HG02884 (cell line): ENCODE measurements around the gene TMEM59.
"Not testable (repeated sequence)": the region's sequence is repeated elsewhere in the genome, so short reads cannot be mapped to it uniquely, and the experiment has no call there.

Source experiments
- ATAC-seq: cut with Tn5 transposase; IDR thresholded peaks from one replicate; pipeline ENCODE4 v1.9.1; 2021; ENCODE audit warnings: mild to moderate bottlenecking, moderate library complexity; ENCODE audit not compliant: unreplicated experiment

The TMEM59 gene

DNA sequence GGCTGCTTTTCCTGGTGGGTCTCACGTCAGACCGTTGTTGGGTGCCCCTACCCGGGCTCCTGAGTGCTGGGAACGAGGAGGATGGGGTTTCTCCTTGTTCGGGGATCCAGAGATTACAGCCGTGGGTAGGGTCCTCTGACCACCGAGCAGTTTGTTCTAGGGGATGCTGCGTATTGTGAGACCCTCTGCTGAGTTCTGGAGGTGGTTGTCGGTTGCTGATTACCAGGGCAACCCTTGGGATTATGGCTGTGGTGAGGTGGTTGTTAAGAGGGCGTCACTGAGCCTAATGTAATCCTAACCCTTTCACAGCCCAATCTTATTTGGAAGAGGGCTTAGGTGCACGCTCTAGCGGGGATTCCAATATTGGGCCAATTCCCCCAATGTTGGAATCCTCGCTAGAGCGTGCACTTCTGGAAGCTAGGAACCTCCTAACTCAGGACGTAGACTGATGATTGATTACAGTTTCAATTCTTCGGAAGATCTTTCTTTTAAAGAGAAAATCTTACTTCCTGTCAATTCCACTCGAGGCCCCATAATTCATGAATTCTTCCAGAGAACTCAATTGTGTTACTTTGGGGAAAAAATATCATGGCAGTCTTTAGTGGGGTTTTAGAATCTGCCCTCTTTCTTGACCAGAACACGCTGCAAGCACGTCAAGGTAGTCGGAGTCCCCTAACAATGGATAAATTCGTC lies 887 bp upstream of the TMEM59 start:
- no peak for ATAC-seq

DNA sequence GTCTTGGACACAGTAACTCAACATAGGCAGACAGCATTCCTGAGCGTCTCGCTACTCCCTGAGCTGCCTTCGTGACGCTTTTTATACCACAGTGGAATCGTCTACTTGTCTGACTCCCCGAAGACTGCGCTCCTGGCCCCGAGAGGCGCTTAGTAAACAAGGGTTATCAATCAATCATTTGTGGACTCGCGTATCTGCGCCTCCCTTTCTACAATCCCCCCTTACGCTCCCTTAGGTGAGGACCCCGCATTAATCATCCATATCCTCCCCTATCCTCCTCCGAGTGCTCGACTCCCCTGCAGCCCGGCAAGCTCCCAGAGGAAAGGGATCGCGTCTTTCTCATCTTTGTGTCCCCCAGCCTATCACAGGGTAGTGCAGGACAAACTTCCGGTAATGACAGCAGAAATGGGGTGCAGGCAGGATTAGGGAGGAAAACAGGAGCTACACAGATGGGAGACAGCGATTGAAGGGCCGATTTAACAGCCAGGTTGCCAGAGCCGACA lies 522 bp downstream of the TMEM59 start:
- peak; percentile 20 for ATAC-seq

DNA sequence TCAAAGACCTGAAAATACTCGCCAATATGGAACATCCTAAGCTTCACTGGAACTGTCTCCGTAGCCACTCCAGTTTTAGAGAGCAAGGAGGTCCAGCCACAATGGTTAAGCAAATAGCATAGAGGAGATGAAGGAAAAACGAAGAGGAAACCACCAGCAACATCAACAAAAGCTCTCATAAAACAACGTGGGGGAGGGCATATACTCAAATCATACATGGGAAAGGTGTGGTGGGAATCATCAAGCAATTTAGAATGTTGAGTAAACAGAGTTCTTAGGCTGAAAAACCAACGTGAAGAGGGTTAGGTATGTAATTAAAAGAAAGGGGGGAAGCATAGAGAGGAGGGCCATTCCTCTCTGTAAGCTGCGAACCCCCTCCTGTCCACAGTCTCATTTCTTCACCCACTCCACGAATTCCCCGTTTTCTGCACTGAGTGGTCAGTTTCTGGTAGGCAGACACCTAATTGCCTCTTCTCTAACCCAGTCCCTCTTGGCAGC lies 1.0 kb downstream of the TMEM59 start:
- no peak for ATAC-seq

- not testable (repeated sequence) for ATAC-seq
These were observed 2.6 kb downstream of the TMEM59 start for GRCh38 chr1:54050435-54050834.

- ATAC-seq, result no peak
These were observed 5.4 kb downstream of the TMEM59 start for GRCh38 chr1:54047384-54048305.

DNA sequence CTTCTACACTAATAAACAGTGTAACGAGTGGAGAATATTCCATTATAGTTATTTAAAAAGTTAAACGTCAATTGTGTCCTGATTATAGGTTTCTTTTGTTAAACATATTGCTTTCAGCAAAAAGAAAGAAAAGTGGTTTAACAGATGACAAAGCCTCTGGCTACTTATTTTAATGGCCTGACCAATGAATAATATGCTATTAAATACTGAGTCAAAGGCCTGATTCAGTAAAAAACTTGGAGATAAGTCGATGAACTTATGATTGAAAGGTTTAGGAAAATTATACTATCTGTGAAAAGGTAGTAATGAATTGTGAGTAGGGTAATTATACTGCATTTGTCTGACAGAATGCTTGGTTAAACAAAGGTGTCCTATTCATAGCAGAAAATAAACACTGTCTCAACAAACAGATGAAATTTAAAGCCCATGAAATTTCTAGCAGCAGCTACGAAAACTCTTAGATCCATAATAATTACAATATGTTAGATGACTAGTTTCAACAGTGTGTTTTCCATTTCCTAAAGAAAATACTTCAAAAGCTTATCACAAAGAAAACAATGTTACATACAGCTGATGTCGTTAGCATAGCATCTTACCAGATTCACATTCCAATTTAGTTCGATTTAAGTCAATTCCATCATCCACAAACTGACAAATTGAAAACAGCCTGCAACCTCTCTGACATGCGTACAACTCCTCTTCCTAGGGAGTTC lies 6.2 kb downstream of the TMEM59 start:
- no peak for ATAC-seq

DNA sequence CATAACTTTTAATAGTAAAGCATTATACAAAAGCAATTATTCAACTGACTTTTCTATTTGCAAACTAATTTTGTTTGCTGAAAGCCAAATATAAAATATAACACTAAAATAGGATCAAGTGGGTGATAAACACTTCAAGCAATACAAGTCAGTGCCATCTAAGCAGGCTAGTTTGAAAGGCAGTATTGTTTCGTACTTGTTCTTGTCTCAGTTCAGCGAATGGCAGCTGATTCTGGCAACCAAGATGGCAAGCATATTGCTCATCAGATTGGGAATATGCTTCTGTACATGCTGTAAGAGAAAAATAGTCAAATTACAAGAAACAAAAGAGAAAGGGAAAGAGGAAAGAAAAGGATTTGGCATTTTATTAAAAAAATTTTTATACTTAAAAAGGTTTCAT lies 7.5 kb downstream of the TMEM59 start:
- ATAC-seq, result no peak

GRCh38 chr1:54041806-54042205 lies 11.2 kb downstream of the TMEM59 start:
- no peak for ATAC-seq

DNA sequence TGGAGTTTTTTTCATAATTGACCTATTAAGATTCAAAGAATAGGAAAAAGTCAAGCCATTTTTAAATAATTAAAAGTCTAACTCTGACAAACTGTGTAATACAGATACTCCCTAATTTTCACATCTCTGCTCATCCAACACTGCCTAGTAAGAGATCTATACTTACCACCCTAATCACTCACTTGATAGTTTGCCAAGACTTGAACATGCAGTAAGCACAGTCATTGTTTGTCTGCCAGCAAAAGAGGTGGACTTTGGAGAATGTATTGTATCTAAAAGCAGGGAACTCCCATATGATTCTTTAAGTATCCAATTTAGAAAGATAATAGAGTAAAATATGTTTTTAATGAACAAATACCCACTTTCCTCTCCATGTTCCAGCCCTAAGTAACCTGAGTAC lies 15.5 kb downstream of the TMEM59 start:
- no peak for ATAC-seq

DNA sequence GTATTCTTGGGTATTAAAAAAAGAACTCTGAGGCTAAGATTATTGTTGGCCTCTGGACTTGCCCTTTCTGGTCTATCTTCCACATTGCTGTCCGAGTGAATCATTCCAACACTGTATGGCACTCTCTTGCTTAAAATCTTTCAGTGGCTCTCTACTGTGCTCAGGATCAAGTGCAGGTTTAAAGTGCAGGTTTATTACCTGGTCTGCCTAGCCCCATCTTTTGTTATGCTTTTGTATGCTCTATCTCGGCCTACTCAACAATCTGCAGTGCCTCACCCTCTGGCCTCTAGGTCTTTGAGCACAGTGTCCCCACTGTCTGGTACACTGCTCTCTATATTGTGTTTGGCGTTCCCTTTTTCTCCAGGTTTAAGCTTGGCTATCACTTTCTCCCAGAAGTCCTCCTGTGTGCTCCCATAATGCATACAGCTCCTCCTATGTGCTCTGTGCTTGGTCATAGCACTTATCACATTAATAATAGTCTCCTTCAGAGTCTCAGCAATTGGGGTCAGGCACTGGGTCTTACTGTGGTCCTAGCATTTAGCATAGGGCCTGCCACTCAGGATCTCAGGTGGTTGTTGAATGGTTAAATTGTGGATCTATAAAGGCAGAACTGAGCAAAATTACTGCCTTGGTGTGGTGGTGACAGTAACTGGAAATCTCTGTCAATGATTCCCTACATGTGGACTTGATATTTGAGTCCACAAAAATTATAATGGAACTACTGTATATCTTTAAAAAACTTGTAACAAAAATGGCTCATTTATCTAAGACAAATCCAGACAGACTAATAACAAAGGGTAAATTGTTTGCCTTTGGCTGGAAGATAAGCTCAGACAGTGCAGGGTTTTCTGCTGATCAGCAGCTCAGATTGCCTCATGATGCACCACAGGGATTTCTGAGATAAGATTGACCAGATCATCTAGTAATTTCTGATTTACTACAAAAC lies 24.4 kb downstream of the TMEM59 start:
- no peak for ATAC-seq

GRCh38 chr1:54027848-54028247 lies 25.2 kb downstream of the TMEM59 start:
- ATAC-seq, result no peak

DNA sequence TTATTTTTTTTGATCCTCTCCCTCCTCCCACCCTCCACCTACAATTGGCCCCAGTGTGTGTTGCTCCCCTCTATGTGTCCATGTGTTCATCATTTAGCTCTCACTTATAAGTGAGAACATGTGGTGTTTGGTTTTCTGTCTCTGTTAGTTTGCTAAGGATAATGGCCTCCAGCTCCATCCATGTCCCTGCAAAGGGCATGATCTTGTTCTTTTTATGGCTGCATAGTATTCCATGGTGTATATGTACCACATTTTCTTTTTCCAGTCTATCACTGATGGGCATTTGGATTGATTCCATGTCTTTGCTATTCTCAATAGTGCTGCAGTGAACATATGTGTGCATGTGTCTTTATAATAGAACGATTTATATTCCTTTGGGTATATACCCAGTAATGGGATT lies 28.2 kb downstream of the TMEM59 start:
- ATAC-seq, result not testable (repeated sequence)

DNA sequence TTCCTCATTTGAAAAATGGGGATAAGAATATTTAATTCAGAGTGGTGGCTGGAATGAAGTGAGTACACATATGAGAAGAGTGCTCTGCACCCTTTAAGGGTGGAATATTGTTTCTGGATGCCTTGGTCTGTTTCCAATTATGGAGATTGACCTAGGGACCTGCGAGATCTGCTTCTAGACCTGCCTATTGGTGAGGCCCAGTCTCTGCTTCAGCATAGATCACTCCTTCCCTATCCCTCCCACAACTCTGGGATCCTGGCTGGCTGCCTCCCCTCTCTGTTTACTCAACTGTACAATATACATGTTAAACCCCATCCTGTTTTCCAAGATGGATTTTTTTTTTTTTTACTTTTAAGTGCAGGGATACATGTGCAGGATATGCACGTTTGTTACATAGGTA lies 28.6 kb downstream of the TMEM59 start:
- ATAC-seq, result no peak

- not testable (repeated sequence) for ATAC-seq
These were observed 33.3 kb downstream of the TMEM59 start for GRCh38 chr1:54019562-54020176.

- no peak for ATAC-seq
These were observed 34.4 kb downstream of the TMEM59 start for GRCh38 chr1:54018635-54019034.

- ATAC-seq, result no peak
These were observed 35.0 kb downstream of the TMEM59 start, which contains the start of gene LDLRAD1 for GRCh38 chr1:54017979-54018378. Gene LDLRAD1 (minus strand): TSS chr1:54018186. CDS start chr1:54018112, 74 bp downstream.

- no peak for ATAC-seq
These were observed 36.4 kb downstream of the TMEM59 start for GRCh38 chr1:54016343-54017282.

DNA sequence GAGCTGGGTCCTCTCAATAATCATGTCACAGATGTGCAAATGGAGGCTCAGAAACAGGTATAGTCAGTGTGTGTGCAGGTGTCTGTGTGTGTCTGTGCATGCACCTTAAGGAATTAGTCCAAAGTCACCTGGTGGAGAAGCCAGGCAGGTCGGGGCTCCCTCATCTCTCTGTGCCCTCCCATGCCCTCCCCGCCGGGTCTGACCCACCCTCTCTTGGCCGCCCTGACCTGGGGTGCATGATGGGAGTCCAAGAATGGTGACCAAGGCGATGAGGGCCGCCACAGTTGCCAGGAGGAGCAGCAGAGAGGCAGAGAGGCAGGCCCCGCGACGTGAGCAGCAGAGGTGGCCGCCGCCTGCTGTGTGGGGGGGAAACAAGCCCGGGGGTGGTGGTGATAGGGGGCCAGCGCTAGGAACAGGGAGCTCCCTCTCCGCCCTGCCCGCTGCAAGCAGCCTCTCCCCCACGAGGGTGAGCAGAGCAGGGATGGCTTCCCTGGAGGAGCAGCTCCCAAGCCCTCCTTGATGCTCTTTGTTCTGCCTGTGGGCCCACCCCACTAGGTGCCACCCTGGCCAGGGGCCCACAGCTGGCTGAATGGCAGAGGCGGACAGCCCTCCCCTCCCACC lies 38.9 kb downstream of the TMEM59 start:
- no peak for ATAC-seq
